ELF-1 (cell line): ENCODE results near the gene ITGA5.
"Not testable (repeated sequence)": the region's sequence is repeated elsewhere in the genome, so short reads cannot be mapped to it uniquely, and the experiment has no call there.

Experiments
- DNase-seq: peaks from one replicate; pipeline ENCODE4 v3.0.0-alpha.2; 2016; ENCODE audit warnings: low read depth, low spot score

ITGA5 gene

DNA sequence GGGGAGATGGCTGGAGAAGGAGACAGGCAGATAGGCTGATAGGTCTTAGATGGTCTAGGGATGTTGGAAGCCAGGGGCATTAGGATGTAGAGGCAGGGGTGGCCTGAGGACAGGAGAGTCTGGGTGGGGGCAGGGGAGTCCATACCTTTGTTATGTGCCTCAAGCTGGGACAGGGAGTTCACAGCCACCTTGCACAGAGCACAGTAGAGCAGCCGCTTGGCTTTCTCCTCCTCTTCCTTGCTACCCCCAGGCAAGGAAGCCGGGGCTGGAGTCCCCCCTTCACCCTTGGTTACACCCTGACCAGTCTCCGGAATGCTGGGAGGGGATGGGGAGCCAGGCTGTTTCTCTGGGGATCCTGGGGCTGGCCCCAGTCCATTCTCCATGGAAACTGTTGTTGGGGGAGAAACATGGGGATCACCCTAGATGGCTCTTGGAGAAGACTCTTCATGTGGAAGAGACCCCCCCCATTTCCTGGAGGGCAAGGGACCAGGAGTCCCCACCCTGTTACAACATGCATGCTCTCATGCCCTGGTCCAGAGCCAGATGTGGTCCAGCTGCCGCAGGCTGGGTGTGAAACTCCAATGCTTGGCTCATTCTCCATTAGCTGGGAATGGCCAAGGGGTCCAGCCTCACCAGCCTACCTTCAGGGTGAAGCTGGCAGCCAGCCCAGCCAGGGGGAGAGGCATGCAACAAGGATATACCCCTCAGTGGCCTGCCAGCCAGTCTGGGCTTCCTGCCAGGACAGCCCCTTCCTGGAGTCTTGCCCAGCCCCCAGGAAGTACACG is 47.5 kb downstream of the ITGA5 start:
- no peak for DNase-seq

- DNase-seq, result peak; percentile 94
Measured at GRCh38 chr12:54370171-54370730, 48.8 kb downstream of the ITGA5 start.

GRCh38 chr12:54369597-54370131 is 49.4 kb downstream of the ITGA5 start:
- no peak for DNase-seq

GRCh38 chr12:54368709-54369596 is 50.1 kb downstream of the ITGA5 start:
- peak; percentile 85 for DNase-seq

DNA sequence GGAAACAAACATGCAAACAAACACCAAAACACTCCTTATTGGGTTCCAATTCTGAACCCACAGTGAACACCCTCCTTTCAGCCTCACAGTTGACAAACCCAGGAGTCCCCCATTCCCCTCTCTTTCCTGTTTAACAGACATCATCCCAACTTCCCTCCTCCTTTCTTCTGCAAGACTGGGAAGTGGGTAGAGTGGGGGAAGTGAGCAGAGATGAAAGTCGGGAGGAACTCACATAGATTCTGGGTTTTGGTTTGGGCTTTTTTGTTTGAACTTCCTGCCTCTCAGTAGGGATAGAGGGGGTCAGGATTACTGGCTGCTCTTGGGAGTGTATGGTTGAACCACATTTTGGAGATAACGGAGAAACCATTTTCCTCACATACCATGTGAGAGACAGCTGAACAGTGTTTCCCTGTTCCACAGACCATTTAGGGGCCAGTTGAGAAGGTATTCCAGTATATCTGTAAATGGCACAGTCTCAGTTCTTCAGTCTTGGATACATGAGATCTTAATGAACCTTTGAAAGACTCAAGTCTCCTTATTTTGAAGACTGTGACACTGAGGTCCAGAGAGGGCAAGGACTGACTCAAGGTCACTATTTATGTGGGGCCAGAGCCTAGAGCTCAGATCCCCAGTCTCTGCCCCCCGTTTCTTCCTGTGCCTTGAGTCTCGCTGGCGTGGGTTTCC is 50.9 kb downstream of the ITGA5 start:
- no peak for DNase-seq

- no peak for DNase-seq
Measured at GRCh38 chr12:54364413-54364812, 54.7 kb downstream of the ITGA5 start, which contains the start of gene GPR84. Gene GPR84, minus strand, starts transcription at chr12:54364486. Its CDS starts 635 bp downstream, at chr12:54363851.

- DNase-seq, result no peak
Measured at GRCh38 chr12:54363618-54364017, 55.4 kb downstream of the ITGA5 start.

DNA sequence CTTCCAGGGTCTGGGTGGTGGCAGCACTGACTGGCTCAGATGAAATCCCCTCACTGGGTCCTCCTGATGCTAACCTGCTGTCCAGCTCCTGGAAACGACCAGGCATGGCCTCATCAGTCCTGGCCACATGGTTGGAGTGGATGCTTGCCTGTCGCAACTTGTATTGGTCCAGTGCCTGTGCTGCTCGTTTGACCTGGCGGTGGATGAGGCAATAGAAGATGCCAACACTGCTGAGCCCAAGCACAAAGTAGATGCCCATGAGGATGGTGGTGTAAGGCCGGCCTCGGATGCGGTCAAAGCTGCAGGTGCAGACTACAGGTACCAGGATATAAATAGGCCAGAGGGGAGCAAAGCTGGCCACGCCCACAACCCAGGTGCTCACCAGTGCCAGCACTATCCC is 56.0 kb downstream of the ITGA5 start:
- no peak for DNase-seq

DNA sequence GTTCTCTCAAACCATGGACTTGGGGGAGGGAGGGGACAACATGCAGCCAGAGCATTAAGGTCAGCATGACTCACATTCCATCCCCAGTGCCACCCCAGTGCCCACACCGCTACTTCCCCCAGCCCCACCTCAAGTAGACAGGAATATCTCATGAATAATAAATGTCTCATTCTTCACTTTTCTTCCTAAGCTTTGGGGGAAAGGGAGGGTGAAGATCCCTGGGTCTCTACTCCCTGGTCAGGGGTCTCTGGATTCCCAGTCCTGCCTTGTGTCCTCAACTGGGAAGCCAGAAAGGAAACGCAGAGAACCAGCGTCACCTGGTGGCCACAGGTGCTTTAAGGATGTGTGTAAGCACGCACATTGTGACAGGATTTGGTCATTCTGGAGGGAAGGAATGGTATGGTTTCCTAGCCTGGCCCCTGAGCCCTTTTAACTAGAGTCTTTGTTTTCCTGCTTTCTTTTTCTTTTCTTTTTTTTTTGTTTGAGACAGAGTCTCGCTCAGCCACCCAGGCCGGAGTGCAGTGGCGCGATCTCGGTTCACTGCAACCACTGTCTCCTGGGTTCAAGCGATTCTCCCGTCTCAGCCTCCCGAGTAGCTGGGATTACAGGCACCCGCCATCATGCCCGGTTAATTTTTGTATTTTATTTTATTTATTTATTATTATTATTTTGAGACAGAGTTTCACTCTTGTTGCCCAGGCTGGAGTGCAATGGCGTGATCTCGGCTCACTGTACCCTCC is 58.2 kb downstream of the ITGA5 start:
- peak; percentile 90 for DNase-seq

- no peak for DNase-seq
Measured at GRCh38 chr12:54359762-54360351, 59.2 kb downstream of the ITGA5 start.

GRCh38 chr12:54358945-54359761 is 59.9 kb downstream of the ITGA5 start:
- peak; percentile 99 for DNase-seq

DNA sequence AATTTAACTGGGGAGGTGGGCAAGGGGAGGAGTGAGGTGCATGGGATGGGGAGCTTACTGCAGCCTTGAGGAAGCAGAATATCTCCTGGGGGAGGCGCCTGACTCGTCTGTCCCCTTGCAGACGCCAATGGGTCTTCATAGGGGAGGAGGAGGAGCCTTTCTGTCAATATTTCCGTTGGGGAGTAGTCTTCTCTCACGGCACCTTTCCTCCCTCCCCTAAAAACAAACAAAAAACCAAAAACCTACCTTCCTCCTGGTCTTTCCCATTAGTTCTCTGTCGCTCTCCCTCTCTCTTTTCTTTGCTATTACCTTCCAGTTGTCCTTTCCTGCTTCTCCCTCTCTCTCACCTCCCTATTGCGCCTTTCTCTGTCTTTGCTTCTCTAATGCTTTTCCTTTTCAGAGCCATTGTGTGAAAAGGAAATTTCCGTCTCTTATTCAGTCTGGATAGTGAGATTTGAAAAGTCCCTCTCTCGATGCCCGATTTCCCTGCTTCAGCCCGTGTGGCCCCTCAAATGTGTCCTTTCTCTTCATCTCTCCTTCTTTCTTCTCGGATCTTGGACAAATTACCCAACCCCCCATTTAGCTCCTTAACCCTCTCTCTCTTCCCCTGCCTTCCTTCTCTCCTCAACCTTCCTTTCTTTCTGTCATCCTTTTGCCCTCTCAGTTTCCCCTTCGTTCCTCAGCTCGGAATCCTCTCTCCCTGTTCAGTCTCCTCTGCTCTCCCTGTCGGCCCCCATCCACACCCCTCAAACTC is 60.7 kb downstream of the ITGA5 start:
- DNase-seq, result no peak

DNA sequence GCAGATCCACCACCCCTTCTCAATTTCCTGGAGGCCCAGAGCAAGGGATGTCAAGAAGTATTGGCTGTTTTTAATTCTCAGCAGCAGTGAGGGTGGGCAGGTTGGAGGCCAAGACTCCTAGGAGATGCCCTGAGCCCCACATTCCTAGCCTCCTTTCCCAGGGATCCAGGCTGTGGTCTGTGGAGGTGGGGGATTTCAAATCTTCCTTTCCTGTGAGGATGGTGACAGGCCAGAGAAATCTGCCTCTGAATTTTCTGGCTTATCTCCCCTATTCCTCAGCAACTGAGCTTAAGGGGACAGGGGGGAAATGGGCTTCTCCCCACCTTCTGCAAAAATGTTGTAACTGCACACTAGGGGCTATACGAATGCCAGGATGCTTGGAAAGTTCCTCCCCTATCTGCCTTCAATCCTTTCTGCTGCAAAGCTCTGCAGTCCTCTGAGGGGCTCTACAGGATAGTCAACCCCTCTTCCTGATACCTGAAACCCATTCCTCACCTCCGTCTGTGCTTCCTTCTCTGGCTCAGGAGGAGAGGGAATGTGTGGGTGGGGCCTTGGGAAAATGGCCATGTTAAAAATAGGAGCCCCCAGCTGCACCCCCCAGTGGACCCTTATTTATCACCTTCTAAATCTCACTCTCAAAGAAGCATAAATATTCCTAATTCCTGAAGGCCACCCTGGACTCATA is 61.4 kb downstream of the ITGA5 start:
- DNase-seq, result no peak

GRCh38 chr12:54356951-54357356 is 62.1 kb downstream of the ITGA5 start:
- peak; percentile 54 for DNase-seq

DNA sequence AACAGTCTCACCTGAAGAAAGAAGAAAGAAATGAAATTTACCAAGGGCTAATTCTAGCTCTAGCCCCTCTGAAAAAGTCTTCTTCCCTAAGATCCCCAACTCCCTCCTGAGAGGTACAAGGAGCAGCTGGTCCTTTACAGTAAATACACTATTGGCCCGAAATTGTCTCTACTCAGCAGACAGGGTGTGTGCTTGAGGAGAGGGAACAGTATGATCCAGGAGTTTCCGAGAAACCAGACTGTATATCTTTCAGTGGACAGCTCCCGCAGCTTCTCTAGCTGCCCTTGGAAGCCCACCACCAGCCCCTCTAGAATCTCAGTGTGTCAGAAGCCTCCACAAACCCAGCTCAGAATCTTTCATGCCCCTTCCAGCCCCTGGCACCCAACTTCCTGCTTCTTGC is 62.8 kb downstream of the ITGA5 start:
- no peak for DNase-seq

GRCh38 chr12:54355104-54355815 is 63.8 kb downstream of the ITGA5 start:
- peak; percentile 68 for DNase-seq

GRCh38 chr12:54354271-54354670 is 64.8 kb downstream of the ITGA5 start:
- not testable (repeated sequence) for DNase-seq
